ENCODE measurements around the gene ZNFX1.
"Not testable (repeated sequence)": the region's sequence is repeated elsewhere in the genome, so short reads cannot be mapped to it uniquely, and the experiment has no call there.

ZNFX1 gene

GRCh38 chr20:49278036-49278817, at the start of gene ZNFX1:
ZNFX1 (minus strand) TSS chr20:49278057; CDS start chr20:49275839, 2,218 bp downstream.
- DNase-seq = peak; percentile 98

- DNase-seq = no peak
Measured at GRCh38 chr20:49326026-49326425, 48.2 kb upstream of the ZNFX1 start.

- DNase-seq = no peak
Measured at GRCh38 chr20:49324306-49324705, 46.4 kb upstream of the ZNFX1 start.

- no peak for DNase-seq
Measured at GRCh38 chr20:49323622-49324238, 45.9 kb upstream of the ZNFX1 start.

GRCh38 chr20:49320460-49320859, 42.6 kb upstream of the ZNFX1 start:
- no peak for DNase-seq

GRCh38 chr20:49319208-49319809, 41.5 kb upstream of the ZNFX1 start:
- DNase-seq = no peak

GRCh38 chr20:49318430-49319207, 40.8 kb upstream of the ZNFX1 start:
- peak; percentile 65 for DNase-seq

GRCh38 chr20:49318091-49318429, 40.2 kb upstream of the ZNFX1 start:
- no peak for DNase-seq

- DNase-seq = no peak
Measured at GRCh38 chr20:49316704-49317103, 38.8 kb upstream of the ZNFX1 start.

- DNase-seq = no peak
Measured at GRCh38 chr20:49315580-49315979, 37.7 kb upstream of the ZNFX1 start.

GRCh38 chr20:49314052-49314451, 36.2 kb upstream of the ZNFX1 start:
- not testable (repeated sequence) for DNase-seq

GRCh38 chr20:49313283-49313682, 35.4 kb upstream of the ZNFX1 start:
- DNase-seq = no peak

- DNase-seq = no peak
Measured at GRCh38 chr20:49312661-49313060, 34.8 kb upstream of the ZNFX1 start.

GRCh38 chr20:49310705-49311104, 32.8 kb upstream of the ZNFX1 start:
- no peak for DNase-seq

GRCh38 chr20:49308875-49309274, 31.0 kb upstream of the ZNFX1 start:
- no peak for DNase-seq

GRCh38 chr20:49306903-49307620, 29.2 kb upstream of the ZNFX1 start:
- DNase-seq = no peak

GRCh38 chr20:49303065-49303552, 25.3 kb upstream of the ZNFX1 start:
- DNase-seq = no peak

GRCh38 chr20:49297605-49298530, 20.0 kb upstream of the ZNFX1 start:
- DNase-seq = no peak

GRCh38 chr20:49294002-49294654, 16.3 kb upstream of the ZNFX1 start:
- DNase-seq = not testable (repeated sequence)

GRCh38 chr20:49293122-49293521, 15.3 kb upstream of the ZNFX1 start:
- no peak for DNase-seq

GRCh38 chr20:49292010-49292409, 14.2 kb upstream of the ZNFX1 start:
- DNase-seq = no peak

Data from activated CD8-positive, alpha-beta memory T cell treated with anti-CD3 and anti-CD28 coated beads, Interleukin-2, amount 50 U/mL, for 48 hours (primary cell).